Astrocyte (in vitro differentiated cells and primary cell): ENCODE measurements around the gene SPINK14.

Experiments
- CTCF ChIP-seq: IDR thresholded peaks from 2 replicates; pipeline ENCODE4 v1.5.1; 2011; ENCODE audit warnings: low read depth, mild to moderate bottlenecking, inconsistent platforms, low read length, moderate library complexity; ENCODE audit not compliant: insufficient read depth
- EZH2 ChIP-seq: IDR thresholded peaks from 2 replicates; pipeline ENCODE4 v1.6.1; 2012; ENCODE audit warnings: mild to moderate bottlenecking, low read length, inconsistent platforms; ENCODE audit not compliant: insufficient read depth

- TF ChIP-seq CTCF: no peak
- no peak for TF ChIP-seq EZH2
Observed at GRCh38 chr5:148140846-148141245, 27.5 kb upstream of the SPINK14 start.
